HG03097 (cell line): ENCODE measurements around the gene ARPC1B.
A peak's percentile ranks its signal among the peaks of the same experiment; 100 is the strongest.
"Not testable (repeated sequence)": the region's sequence is repeated elsewhere in the genome, so short reads cannot be mapped to it uniquely, and the experiment has no call there.

Experiments
- ATAC-seq: cut with Tn5 transposase; IDR thresholded peaks from one replicate; pipeline ENCODE4 v1.9.1; 2021; ENCODE audit not compliant: unreplicated experiment, low FRiP score

The ARPC1B gene

DNA sequence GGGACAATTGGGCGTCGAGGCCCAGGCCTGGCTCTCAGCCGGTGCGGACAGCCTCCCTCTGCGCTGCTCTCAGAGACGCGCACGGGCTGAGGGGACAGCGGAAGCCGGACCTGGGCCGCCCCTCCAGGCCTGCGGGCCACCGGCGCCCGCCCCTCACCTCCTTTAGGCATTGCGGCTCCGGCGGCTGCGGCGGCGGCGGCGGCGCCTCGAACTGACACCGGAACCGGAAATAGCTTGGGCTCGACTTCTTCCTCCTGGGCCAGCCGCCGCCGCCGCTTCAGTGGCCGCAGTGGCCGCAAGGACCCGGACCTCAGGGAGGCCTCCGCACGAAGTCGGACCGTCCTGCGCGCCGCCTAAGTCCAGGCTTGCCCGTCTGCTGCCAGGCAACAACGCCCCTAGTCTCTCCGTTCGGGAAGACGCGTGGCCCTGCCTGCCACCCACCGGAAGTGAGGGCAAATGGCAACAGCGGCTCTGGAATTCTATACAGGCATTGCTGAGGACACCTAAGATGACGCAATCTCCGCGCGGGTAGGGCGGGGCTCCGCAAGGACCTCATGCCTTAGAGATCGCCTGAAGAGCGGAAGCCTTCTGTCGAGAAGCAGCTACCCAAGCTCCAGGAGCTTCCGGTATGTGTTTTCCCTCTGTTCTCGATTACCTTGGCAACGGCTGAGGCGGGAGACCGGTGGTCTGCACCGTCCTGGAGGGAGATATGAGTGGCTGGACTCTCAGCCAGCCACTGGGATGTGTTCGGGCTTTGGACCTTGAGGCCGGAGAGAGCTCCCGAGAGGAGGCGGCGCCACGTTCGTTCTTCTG lies 34.1 kb downstream of the ARPC1B start, which contains the start of the genes BUD31 and PDAP1:
Gene BUD31 (plus strand): TSS at position 591 of the 813 bp plus-strand sequence. CDS start 2,124 bp downstream, outside the sequence.
Gene PDAP1 (minus strand): TSS at position 219 of the 813 bp plus-strand sequence. CDS start 49 bp downstream, at position 170.
- peak; percentile 70 for ATAC-seq

DNA sequence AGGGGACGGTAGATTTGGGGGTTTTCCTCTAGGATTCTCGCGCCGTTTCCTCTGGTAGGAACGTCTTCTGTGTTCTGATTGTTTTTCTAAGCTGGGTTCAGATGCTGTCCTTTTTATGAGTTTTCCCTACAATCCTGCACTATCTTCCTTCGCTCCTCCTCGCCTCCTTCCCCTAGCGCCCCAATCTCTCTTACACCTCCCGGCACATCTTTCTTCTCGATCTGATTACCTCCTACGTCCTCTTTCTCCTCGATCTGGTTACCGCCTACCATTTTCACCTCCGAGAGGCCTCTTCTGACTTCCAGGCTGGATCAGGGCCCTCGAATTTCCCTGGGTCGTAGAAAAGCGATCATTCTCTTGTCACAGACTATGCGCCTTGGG lies 34.7 kb downstream of the ARPC1B start:
- peak; percentile 1 for ATAC-seq

DNA sequence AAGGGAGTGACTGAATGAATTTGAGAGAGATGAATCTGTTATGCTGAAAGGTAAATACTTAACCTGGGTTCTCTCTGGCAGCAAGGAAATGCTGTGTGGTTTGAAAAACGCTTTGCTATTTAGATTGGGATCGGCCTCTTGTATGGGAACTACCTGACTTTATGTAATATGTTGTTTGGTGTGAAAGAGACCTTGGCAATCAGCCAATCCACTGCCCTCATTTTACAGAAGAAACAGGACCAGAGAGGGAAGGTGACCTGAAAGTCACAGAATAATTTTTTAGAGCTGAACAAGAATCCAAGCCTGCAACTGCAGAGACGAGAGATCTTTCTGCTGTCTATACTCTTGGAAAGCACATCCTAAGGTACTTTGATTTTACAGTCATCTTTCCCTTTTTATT lies 35.3 kb downstream of the ARPC1B start:
- ATAC-seq: no peak

DNA sequence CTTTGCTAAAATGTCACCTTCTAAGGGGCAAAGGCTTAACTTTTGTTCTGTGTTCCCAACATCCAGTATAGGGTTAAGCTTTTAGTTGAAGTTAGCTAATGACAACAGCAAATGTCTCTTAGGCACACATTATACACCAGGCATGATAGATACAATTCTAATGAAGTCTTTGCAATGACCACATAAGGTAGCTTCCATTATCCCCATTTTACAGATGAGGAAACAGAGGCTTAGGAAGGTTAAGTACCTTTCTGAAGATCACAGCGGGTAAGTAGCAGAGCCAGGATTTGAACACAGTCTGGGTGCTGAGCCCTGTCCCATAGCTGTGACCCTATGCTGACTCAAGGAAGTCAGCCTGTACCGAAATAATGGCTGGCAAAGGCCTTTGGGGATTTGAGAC lies 36.1 kb downstream of the ARPC1B start:
- no peak for ATAC-seq

DNA sequence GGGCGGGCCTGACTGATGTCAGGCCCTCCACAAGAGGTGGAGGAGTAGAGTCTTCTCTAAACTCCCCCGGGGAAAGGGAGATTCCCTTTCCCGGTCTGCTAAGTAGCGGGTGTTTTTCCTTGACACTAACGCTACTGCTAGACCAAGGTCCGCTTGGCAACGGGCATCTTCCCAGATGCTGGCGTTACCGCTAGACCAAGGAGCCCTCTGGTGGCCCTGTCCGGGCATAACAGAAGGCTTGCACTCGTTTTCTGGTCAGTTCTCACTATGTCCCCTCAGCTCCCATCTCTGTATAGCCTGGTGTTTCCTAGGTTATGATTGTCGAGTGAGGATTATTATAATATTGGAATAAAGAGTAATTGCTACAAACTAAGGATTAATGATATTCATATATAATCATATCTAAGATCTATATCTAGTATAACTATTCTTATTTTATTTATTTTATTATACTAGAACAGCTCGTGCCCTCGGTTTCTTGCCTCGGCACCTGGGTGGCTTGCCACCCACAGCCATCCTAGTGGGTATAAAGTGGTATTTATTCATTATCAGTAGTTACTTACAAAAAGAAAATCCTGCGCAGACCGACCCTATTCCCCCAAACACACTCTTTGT lies 41.1 kb downstream of the ARPC1B start:
- not testable (repeated sequence) for ATAC-seq

DNA sequence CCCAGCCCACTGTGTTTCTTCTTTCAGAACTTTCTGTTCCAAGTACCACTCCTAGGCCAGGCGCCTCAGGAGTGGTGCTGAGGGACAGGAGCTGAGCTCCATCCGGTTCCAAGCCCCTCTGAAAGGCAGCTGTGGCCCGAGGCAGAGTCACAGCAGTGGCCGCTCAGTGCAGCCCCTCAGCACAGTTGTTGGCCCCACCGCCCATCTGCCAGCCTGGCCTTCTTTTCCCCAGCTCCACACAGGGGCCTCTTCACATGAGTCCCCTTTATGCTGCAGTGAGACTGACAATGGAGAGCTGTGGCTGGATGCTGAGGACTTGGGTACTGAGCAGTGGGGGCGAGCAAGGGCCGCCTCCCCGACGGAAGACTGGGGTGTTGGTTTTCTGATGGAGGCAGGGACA lies 43.7 kb downstream of the ARPC1B start:
- no peak for ATAC-seq

DNA sequence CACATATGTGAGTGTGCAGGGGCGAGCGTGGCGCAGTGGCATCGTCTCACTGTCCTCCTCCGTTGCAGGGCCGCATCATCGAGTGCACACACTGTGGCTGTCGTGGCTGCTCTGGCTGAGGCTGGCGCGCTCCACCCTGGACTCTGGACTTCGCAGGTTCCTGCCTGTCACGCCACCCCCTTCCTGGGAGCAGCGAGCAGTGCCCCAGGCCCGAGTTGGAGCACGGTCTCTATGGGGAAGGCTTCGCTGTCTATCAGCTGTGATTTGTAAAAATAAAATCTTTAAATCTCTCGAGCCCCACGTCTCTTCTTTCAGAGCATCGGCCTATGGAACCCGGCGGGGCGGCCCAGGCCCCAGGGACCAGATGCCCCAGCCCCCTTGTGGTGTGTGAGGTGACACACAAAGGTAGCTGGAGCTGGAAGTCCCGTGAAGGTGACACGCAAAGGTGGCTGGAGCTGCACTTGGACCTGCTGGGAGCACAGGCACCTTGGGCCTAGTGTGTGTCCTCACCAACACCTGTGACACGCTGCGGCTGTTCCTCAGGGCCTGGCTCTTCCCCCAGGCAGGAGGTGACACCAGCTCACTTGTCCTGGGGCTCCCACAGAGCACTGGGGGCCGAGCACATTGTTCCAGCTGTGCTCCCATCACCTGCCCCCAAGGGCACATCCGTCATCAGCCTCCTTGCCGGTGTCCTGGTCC lies 44.9 kb downstream of the ARPC1B start:
- ATAC-seq: no peak

DNA sequence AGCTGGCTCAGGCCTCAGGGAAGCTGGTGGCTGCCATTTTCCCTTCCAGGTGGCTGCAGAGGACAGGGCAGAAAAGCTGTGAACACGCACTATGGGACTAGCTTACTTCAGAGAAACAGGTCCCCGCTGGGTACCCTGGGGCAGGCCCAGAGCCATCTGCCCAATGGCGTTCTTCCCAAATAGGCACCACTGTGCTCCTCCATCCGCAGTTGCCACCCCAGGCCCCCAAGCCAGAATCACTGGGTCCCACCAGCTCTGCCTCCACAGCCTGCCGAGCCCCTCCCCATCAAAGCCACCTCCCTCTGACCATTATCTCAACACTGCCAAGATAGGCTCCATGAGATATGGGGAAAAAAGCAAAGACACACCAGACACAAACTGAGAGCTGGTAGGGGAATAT lies 45.7 kb downstream of the ARPC1B start:
- no peak for ATAC-seq

DNA sequence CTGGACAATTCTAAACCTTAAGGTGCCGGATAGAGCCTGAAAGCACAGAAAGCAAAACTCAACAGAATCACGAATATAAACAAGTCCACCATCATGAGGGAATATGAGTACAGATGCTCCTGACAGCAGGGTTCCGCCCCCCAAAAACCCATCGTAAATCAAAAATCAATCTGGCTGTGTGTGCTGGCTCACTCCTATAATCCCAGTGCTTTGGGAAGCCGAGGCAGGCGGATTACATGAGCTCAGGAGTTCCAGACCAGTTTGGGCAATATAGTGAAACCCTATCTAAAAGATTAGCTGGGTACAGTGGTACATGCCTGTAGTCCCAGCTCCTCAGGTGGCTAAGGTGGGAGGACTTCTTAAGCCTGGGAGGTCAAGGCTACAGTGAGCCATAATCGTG lies 46.5 kb downstream of the ARPC1B start:
- ATAC-seq: no peak

DNA sequence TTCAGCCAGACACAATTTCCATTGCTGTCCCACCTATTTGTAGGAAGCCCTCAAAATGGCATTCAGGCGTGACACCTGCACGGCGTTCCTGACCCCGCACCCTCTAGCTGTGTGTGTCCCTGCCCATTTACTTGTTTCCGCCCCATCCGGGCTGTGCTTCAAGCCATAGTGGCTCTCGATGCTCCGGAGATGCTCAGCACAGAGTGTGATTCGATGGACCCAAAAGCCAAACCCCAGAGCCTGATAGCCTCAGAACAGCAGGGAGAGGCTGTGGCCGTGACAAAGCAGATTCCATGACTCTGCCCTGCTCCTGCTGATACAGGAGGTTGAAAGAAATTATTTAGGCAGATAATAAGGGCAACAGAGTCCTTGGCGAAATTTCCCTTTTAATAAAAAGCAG lies 47.7 kb downstream of the ARPC1B start:
- ATAC-seq: no peak

DNA sequence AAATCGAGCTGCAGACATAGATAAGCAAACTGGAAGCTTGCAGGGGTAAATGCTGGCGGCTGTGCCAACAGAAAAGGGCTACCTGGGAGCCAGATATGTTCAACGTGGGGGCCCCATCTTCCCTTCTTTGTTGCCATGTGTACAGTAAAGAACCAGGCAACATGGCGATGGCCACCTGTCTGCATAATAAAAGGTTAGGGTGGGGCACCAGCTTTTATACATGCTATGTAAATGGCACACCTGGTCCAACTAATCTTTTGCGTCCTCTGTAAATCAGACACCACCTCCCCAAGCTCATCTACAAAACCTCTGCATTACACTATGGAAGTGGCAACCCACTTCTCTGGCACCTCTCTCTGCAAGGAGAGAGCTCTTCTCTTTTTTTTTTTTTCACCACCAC lies 48.1 kb downstream of the ARPC1B start:
- ATAC-seq: no peak

DNA sequence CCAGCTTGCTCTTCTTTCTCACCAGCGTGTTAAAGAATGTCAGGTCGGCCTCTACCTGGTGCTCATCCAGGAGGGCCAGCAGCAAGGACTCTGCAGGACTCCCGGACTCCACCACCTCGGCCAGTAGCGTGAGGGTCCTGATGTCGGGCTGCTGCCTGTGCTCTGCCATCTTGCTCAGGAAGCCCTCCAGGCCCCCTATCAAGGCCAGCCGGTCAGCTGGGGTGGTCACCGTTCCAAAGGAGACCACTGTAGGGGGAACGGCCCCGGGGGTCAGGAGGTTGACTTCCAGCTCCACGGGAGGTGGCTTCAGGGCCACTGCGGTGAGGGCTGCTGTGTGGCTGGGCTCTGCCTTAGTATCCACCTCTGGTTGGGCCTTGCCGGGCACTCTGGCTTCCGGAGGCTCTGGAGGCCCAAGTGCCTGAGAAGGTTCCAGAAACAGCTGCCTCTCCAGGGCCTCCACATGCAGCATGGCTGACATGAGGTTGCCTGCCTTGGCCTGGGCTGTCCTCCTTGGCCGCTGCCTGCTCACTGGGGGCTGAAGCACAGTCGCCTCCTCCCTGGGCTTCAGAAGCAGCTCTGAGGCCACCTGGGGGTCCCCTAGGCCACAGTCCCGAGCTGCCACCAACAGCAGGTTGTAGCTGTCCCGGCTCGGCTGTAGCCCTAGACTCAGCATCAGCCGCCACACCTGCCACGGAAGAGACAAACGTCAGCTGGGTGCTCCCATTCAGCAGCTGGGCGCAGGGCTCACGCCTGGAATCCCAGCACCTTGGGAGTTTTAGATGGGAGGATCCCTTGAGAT lies 50.6 kb downstream of the ARPC1B start:
- no peak for ATAC-seq

DNA sequence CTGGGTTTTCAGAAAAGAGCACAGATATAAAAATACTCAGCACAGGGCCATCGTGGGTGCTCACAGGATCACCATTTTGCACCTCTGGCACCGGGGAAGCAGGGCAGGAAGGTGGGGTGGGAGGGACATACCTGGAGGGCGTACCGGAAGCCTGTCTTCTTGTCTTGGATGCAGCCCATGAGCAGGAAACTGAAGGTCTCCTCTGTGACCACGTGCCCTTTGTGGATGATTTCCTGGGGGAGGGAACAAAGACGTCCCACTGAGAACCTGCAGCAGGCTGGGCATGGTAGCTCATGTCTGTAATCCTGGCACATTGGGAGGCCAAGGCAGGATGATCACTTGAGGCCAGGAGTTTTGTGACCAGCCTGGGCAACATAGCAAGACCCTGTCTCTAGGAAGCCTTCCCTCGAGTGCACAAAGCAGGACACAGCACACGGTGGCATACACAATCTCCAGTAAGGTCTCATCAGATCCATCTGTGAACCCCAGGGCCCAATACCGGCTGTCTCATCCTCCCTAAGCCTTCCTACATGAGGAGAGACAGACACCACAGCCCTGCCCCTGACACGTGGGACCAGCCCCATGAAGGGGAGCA lies 54.5 kb downstream of the ARPC1B start:
- no peak for ATAC-seq

DNA sequence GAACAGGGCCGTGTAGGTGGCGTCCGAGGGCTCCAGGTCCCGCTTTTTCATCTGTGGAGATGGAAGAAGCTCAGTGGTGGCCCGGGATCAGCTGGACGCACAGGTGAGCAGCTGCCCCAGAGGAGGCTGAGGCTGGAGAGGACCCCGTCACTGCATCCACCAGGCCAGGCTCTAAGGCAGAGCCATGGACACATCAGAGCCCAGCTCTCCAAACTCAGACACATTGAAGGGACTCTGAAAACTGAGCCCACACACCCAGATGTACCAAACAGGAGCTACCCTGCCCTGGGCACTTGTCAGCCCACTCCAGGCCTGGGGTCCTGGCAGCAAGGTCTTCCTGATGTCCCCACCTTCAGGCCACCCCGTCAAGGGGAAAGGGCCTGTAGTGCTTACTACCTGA lies 55.2 kb downstream of the ARPC1B start:
- no peak for ATAC-seq

DNA sequence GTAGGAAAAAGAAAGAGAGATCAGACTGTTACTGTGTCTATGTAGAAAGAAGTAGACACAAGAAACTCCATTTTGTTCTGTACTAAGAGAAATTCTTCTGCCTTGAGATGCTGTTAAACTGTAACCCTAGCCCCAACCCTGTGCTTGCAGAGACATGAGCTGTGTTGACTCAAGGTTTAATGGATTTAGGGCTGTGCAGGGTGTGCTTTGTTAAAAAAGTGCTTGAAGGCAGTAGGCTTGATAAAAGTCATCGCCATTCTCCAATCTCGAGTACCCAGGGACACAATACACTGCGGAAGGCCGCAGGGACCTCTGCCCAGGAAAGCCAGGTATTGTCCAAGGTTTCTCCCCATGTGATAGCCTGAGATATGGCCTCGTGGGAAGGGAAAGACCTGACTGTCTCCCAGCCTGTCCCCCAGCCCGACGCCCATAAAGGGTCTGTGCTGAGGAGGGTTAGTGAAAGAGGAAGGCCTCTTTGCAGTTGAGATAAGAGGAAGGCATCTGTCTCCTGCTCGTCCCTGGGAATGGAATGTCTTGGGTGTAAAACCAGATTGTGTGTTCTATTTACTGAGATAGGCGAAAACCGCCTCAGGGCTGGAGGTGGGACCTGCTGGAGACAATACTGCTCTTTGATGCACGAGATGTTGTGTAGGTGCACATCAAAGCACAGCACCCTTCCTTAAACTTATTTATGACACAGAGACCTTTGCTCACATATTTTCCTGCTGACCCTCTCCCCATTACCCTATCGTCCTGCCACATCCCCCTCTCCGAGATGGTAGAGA lies 57.4 kb downstream of the ARPC1B start:
- not testable (repeated sequence) for ATAC-seq

DNA sequence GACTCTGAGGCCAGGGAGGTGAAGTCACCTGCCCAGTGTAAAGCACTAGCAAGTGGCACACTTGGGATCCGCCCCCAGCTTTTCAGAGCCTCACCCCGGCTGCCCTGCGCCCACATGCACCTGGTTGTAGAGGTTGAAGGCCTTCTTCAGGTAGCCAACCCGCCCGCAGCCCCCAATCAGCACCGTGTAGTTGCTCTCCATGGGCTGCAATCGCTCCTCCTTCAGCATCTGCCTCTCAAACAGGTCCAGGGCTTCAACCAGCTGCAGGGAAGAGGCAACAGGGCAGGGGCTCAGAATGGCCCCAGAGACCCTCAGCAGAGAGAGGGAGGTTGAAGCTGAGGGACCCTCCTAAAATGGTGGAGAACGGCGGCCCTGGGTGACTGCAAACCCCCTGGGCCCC lies 58.6 kb downstream of the ARPC1B start:
- no peak for ATAC-seq

DNA sequence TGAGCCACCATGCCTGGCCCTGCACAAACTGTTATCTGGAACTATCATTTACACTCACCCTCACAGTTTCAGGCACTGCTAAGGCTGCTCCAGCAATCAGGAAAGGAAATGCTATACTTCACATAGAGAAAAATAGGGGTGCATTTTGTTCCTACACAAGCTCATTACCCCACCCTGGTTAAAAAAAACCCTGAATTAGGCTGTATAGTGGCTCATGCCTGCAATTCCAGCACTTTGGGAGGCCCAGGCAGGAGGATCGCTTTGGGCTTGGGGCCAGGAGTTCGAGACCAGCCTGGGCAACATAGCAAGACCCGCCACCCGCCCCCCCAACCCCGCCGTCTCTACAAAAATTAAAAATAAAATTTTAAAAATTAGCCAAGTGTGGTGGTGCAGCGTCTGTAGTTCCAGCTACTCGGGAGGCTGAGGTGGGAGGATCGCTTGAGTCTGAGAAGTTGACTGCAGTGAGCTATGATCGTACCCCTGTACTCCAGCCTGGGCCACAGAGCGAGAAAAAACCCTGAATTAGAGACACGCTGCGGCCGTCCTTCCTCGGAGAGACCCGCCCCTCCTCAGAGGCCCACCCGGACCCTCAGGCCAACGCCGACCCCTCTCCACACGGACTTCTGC lies 63.5 kb downstream of the ARPC1B start:
- ATAC-seq: no peak

DNA sequence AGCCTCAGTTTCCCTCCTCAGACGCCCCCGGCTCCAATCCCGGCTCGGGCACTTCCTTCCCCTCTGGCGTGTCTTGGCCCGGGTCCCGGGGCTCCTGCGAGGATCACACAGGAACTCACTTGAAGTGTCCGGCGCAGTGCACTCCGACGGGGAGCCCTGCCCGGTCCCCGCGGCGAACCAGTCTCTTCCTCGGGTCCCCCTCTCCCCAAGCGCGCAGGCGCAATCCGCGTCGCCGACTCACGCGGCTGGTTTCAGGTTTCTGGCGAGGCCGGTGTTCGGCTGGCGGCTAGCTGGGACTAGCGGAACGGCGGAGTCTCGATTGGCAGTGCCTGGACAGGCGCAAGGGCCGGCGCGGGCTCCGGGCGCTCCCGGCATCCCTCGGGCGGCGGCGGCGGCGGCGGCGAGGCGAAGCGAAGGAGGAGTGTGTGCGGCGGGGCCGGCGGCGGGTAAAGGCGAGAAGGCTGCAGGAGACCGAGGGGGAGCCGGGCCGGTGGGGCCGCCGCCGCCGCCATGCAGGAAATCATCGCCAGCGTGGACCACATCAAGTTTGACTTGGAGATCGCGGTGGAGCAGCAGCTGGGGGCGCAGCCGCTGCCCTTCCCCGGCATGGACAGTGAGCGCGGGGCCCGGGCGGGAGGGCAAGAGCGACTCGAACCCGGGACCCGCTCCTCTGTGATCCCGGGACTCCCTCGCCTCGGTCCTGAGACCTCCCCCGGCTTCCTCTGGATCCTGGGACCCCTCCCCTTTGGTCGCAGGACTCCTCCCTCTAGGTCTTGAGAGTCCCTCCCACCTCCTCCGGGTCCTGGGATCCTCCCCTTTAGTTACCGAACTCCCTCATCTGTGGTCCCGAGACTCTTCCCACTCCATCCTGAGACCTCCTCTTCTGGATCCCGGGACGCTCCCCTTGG lies 64.3 kb downstream of the ARPC1B start, which contains the start of the genes CPSF4 and PTCD1:
Gene CPSF4 (plus strand): TSS at position 371 of the 908 bp plus-strand sequence. CDS start 140 bp downstream, at position 511.
Gene PTCD1 (minus strand): TSS at position 226 of the 908 bp plus-strand sequence. CDS start 3,556 bp downstream, outside the sequence.
- ATAC-seq: peak; percentile 90
